Adipose tissue (tissue), 3 donors: ENCODE results near the gene FOXO4. TPM values are rescaled to one million over a fixed set of nuclear protein-coding genes. Genes with fewer than 3 reads are reported as not detected.

Source experiments
- H3K27ac ChIP-seq: one replicate; pipeline ENCODE4 v1.5.1; 2013; ENCODE audit warnings: low read depth, low read length
- WGBS, 3 donors: extraction: QIAGEN DNeasy Blood & Tissue Kit; methylation state at CpG; one replicate each; pipeline ENCODE4 v1.1.7; 2013; 5-methylcytosine and 5-hydroxymethylcytosine counted together
- polyA plus RNA-seq, 3 donors: library from polyadenylated mRNA; stranded (reverse); fragments of 200-250 nt; gene quantifications; one replicate each; pipeline ENCODE4 v1.2.3, GENCODE V29; 2013
- donor health status: healthy with polysubstance abuse.
- donor health status: Bipolar disorder and iron deficiency.
- donor health status: healthy.

The FOXO4 gene
- polyA plus RNA-seq, 3 donors = 9.1 to 26.1 (median 11.4) TPM

GRCh38 chrX:71118032-71118984 lies 22.7 kb downstream of the FOXO4 start, which contains the start of gene MED12:
Gene MED12, plus strand, starts transcription at chrX:71118596. Its CDS starts 159 bp downstream, at chrX:71118755.
- 1 to 26% (median 2%) methylated on average over 52 to 56 of the region's 56 CpGs for WGBS, 3 donors
- H3K27ac ChIP-seq = no peak within 1 kb of the TSS

DNA sequence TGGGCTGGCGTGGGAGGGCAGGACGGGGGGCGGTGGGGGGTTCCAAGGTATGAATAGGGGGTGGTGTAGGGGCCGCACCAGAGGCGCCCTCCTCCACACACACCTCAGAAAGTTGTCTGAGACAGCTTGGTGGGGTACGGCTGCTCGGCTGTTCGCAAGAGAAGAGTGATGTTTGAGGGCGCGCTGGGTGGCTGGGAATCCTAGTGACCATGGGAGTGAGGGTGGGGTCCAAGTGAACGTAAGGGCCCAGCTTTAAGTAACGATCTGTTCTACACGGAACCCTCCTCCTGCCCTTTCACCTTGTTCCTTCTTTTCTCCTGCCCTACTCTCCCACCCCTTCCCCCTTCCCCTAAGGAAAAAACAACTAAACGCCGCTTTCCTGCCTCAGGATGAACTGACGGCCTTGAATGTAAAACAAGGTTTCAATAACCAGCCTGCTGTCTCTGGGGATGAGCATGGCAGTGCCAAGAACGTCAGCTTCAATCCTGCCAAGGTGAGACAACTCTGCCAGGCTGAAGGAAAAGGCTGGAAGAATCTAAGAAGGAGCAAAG lies 23.4 kb downstream of the FOXO4 start:
- whole genome bisulfite sequencing, 3 donors = 2 to 34% (median 3%) methylated on average over 12 to 17 of the region's 17 CpGs

GRCh38 chrX:71128166-71128833 lies 32.6 kb downstream of the FOXO4 start:
- H3K27ac ChIP-seq = no peak overlapping the region
- WGBS, 3 donors = 81 to 91% (median 85%) methylated on average over 10 to 12 of the region's 12 CpGs

More for the DNA sequence above, 23.4 kb downstream of the FOXO4 start:
- H3K27ac ChIP-seq = no peak overlapping the region

DNA sequence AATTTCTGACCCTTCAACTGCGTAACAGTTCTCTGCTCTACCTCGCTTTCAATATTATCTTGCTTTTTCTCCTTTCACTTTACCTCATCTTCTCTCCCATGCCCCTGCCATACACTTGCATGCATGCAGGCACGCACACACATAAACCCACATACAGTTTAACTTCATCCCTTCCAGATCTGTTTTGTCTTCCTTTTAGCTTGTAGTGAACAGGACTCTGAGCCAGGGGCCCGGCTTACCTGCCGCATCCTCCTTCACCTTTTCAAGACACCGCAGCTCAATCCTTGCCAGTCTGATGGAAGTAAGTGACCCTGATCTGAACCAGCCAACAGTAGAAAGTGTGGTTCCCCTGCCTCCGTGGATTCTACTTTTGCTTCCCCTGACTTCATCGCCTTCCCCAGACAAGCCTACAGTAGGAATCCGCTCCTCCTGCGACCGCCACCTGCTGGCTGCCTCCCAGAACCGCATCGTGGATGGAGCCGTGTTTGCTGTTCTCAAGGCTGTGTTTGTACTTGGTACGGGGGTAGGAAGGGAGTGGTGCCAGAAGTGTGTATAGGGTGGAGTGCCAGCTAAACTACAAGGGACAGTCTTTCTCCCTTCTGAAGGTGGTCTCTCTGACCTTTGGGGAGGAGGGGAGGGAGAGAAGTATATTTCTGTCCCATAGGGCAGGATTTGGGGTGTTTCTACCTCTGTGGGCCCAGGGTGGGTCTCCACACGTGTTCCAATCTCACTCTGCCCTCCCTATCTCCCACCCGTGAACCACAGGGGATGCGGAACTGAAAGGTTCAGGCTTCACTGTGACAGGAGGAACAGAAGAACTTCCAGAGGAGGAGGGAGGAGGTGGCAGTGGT lies 33.5 kb downstream of the FOXO4 start:
- no peak overlapping the region for H3K27ac ChIP-seq
- WGBS, 3 donors = 24 to 37% (median 34%) methylated on average over 16 to 18 of the region's 18 CpGs

DNA sequence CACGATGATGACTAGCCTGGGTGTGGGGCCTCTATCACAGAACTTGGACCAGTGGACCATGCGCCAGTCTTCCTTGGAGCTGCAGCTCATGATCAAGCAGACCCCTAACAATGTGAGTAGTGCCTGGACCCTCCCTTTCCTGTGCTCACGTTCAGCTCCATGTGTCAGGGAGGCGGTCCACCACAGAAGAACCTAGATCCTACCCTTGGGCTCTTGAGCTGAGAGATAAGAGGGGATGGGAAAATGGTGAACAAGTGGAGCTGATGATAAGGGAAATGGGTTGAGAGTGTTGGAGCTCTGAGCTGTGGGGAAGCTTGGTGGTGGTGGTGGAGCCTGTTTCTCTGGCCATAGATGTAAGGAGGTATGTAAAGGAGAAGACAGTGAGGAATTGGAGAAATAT lies 35.9 kb downstream of the FOXO4 start:
- 76 to 85% (median 78%) methylated on average over 4 of the region's 4 CpGs for WGBS, 3 donors

GRCh38 chrX:71140440-71140839 lies 44.8 kb downstream of the FOXO4 start:
- 67 to 88% (median 76%) methylated on average over 6 of the region's 6 CpGs for WGBS, 3 donors
- no peak overlapping the region for H3K27ac ChIP-seq

More for the DNA sequence above, 35.9 kb downstream of the FOXO4 start:
- no peak overlapping the region for H3K27ac ChIP-seq

DNA sequence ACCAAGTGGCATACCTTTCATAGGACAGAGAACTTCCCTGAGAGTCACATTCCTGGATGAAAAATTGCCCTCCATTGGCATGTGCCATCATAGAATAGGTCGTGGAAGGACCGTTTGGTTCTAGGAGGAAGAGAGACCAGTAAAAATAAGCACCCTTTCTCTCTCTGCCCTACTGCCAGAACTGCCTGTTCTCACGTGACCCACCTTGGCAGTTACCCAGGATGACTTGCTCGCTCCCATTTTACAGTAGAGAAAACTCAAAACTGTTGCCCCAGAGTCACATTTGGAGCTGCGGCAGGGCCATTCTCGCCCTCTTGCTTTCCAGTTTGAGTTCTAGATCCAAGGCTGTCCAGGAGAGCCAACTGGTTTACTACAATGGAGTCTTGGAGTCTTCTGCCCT lies 47.9 kb downstream of the FOXO4 start:
- 31 to 54% (median 48%) methylated on average over 6 of the region's 6 CpGs for WGBS, 3 donors
- no peak overlapping the region for H3K27ac ChIP-seq

GRCh38 chrX:71144651-71145050 lies 49.0 kb downstream of the FOXO4 start, which contains the start of gene NLGN3:
Gene NLGN3, plus strand, starts transcription at chrX:71144841. Its CDS starts 2,909 bp downstream, at chrX:71147750.
- WGBS, 3 donors = 4 to 31% (median 24%) methylated on average over 12 to 28 of the region's 28 CpGs
- H3K27ac ChIP-seq = no peak within 1 kb of the TSS

GRCh38 chrX:71147496-71148277 lies 52.0 kb downstream of the FOXO4 start:
- H3K27ac ChIP-seq = no peak overlapping the region
- WGBS, 3 donors = 85 to 86% (median 85%) methylated on average over 18 to 28 of the region's 28 CpGs

GRCh38 chrX:71148278-71148663 lies 52.6 kb downstream of the FOXO4 start:
- H3K27ac ChIP-seq = no peak overlapping the region
- 78 to 86% (median 80%) methylated on average over 8 of the region's 8 CpGs for WGBS, 3 donors

DNA sequence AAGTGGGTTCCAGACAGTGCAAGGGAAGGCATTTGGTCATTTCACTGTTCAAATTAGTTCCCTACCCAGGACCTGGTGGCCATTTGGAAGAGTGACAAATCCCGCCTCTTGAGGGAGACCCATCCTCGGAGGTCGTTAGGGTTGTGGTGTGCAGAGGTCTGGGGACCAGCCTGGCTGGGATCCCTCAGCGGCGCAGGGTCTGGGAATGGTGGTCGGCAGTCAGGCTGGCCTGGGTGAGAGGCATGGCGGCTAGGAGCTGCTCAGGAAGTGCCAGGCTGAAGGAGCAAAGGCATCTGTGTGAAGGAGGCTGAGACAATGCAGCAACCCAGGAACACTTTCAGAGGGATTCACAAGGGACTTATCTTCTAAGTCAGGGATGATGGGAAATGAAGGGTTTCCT lies 55.7 kb downstream of the FOXO4 start:
- no peak overlapping the region for H3K27ac ChIP-seq
- 65 to 76% (median 69%) methylated on average over 7 of the region's 7 CpGs for WGBS, 3 donors

Other genes starting within 250 kb of the FOXO4 start
- under 1 TPM in 2 of 3 donors, not detected in 1; 0.03 to 0.83 TPM for gene TEX11, start 187.1 kb upstream of the FOXO4 start, polyA plus RNA-seq
- gene SLC7A3, start 164.8 kb upstream of the FOXO4 start, polyA plus RNA-seq = not detected
- gene SNX12, start 27.5 kb upstream of the FOXO4 start, polyA plus RNA-seq = 10 to 100 TPM; 15.1 to 53.5 (median 23.3) TPM
- gene CXorf65, start 10.9 kb downstream of the FOXO4 start, polyA plus RNA-seq = under 1 TPM in 1 of 3 donors, not detected in 2; 0.19 TPM
- gene IL2RG, start 15.7 kb downstream of the FOXO4 start, polyA plus RNA-seq = 10 to 100 TPM in 2 of 3 donors, 1 to 10 TPM in 1; 2.9 to 15.4 (median 10.8) TPM
- 10 to 100 TPM in 2 of 3 donors, 1 to 10 TPM in 1; 8.7 to 13.4 (median 12.9) TPM for gene MED12, start 22.7 kb downstream of the FOXO4 start, polyA plus RNA-seq
- gene NLGN3, start 49.0 kb downstream of the FOXO4 start, polyA plus RNA-seq = under 1 TPM; 0.15 to 0.67 (median 0.49) TPM
- gene GJB1, start 127.4 kb downstream of the FOXO4 start, polyA plus RNA-seq = 100 to 1,000 TPM in 1 of 3 donors, 1 to 10 TPM in 2; 1.0 to 102 (median 1.8) TPM
- gene ZMYM3, start 158.3 kb downstream of the FOXO4 start, polyA plus RNA-seq = 1 to 10 TPM; 4.6 to 6.4 (median 6.3) TPM
- 100 to 1,000 TPM; 121 to 143 (median 133) TPM for gene NONO, start 187.8 kb downstream of the FOXO4 start, polyA plus RNA-seq
- 1 to 10 TPM in 1 of 3 donors, under 1 TPM in 2; 0.32 to 1.5 (median 0.58) TPM for gene ITGB1BP2, start 205.9 kb downstream of the FOXO4 start, polyA plus RNA-seq